Mammary epithelial cell (primary cell): ENCODE data around the gene KCND3.

ENCODE experiments used
- EZH2 ChIP-seq: IDR thresholded peaks from 2 replicates; pipeline ENCODE4 v1.6.1; 2012; ENCODE audit warnings: low read length, inconsistent platforms, borderline replicate concordance
- TF ChIP-seq, protein P1 (sequence below), 2 donors: IDR thresholded peaks in 1 of 2; conservative IDR thresholded peaks in 1 of 2; 2 replicates each; pipeline ENCODE4 v1.5.1; 2011 to 2012; ENCODE audit warnings: inconsistent platforms in 2 of 2, low read length in 2 of 2, mild to moderate bottlenecking in 2 of 2, control low read depth in 1 of 2, low read depth in 1 of 2; ENCODE audit not compliant: insufficient read depth in 1 of 2; ENCODE audit errors: extremely low read depth in 1 of 2

- TF ChIP-seq, protein P1, sequence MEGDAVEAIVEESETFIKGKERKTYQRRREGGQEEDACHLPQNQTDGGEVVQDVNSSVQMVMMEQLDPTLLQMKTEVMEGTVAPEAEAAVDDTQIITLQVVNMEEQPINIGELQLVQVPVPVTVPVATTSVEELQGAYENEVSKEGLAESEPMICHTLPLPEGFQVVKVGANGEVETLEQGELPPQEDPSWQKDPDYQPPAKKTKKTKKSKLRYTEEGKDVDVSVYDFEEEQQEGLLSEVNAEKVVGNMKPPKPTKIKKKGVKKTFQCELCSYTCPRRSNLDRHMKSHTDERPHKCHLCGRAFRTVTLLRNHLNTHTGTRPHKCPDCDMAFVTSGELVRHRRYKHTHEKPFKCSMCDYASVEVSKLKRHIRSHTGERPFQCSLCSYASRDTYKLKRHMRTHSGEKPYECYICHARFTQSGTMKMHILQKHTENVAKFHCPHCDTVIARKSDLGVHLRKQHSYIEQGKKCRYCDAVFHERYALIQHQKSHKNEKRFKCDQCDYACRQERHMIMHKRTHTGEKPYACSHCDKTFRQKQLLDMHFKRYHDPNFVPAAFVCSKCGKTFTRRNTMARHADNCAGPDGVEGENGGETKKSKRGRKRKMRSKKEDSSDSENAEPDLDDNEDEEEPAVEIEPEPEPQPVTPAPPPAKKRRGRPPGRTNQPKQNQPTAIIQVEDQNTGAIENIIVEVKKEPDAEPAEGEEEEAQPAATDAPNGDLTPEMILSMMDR (conservative IDR thresholded peaks at IDR 0.05 in 1 of 2, IDR thresholded peaks at IDR 0.05 in 1 of 2; ENCODE audit: extremely low read depth in 1 of 2, insufficient read depth in 1 of 2, low read depth in 1 of 2, low read length in 2 of 2), result no peak
- no peak for TF ChIP-seq EZH2
Observed at GRCh38 chr1:111887875-111888274, 101.6 kb downstream of the KCND3 start.
